CD4-positive, alpha-beta T cell (primary cell): Measurements from ENCODE around the gene HSFX1. TPM values are rescaled to one million over a fixed set of nuclear protein-coding genes. Genes with fewer than 3 reads are reported as not detected.

Experiments used
- ATAC-seq: fragments of 200-7000 bp; cut with Tn5 transposase; one replicate; pipeline ENCODE4 v1.10.0; 2022; ENCODE audit warnings: mild to moderate bottlenecking; ENCODE audit not compliant: poor library complexity
- CTCF ChIA-PET: fragments of 350-600 bp; sonication (Branson Sonifier 250); formaldehyde crosslinking; loops from one replicate; lab custom pipeline; 2021; ENCODE audit warnings: antibody characterized with exemption, inconsistent platforms; lab: Charles Lee
- POLR2A ChIA-PET: fragments of 350-600 bp; sonication (Branson Sonifier 250); formaldehyde crosslinking; loops from one replicate; lab custom pipeline; 2021; ENCODE audit warnings: antibody characterized with exemption, inconsistent platforms; lab: Charles Lee
- DNase-seq, 14 experiments: peaks; one replicate each; pipeline ENCODE4 v3.0.0-alpha.2; 2013 to 2020; ENCODE audit warnings: mixed read lengths in 2 of 14
- H3K27ac ChIP-seq, 2 donors: one replicate each; pipeline versions ENCODE4 v1.5.1 to v1.7.0; 2013; ENCODE audit warnings: low read length in 2 of 2, low read depth in 1 of 2, mild to moderate bottlenecking in 1 of 2
- H3K27me3 ChIP-seq, 2 experiments: 1 replicate in 1 of 2; 2 replicates in 1 of 2; pipeline versions ENCODE4 v1.6.1 to v1.7.0; 2013; ENCODE audit warnings: low read length in 2 of 2, control low read depth in 1 of 2, mild to moderate bottlenecking in 1 of 2, moderate library complexity in 1 of 2; ENCODE audit not compliant: insufficient read depth in 2 of 2, control insufficient read depth in 1 of 2
- H3K36me3 ChIP-seq: one replicate; pipeline ENCODE4 v1.6.1; 2013; ENCODE audit warnings: low read length, control low read depth; ENCODE audit not compliant: insufficient read depth
- H3K4me1 ChIP-seq: one replicate; pipeline ENCODE4 v1.6.1; 2013; ENCODE audit warnings: low read length, control low read depth; ENCODE audit not compliant: insufficient read depth
- H3K4me3 ChIP-seq: one replicate; pipeline ENCODE4 v1.5.1; 2013; ENCODE audit warnings: mild to moderate bottlenecking, low read length, moderate library complexity
- H3K9me3 ChIP-seq, 2 experiments: 1 replicate in 1 of 2; 2 replicates in 1 of 2; pipeline versions ENCODE4 v1.6.1 to v1.7.0; 2013; ENCODE audit warnings: low read length in 2 of 2, mild to moderate bottlenecking in 2 of 2, control low read depth in 1 of 2, moderate library complexity in 1 of 2; ENCODE audit not compliant: control insufficient read depth in 1 of 2, insufficient read depth in 1 of 2
- H3K27ac Mint-ChIP-seq: one replicate; pipeline ENCODE4 v1.8.0; 2020; ENCODE audit warnings: mixed read lengths
- H3K27me3 Mint-ChIP-seq: one replicate; pipeline ENCODE4 v1.8.0; 2021; ENCODE audit warnings: mixed read lengths
- H3K36me3 Mint-ChIP-seq: one replicate; pipeline ENCODE4 v1.8.0; 2021; ENCODE audit warnings: low read depth, mixed read lengths
- H3K4me1 Mint-ChIP-seq: one replicate; pipeline ENCODE4 v1.8.0; 2021; ENCODE audit warnings: low read depth, mixed read lengths
- H3K4me3 Mint-ChIP-seq: one replicate; pipeline ENCODE4 v1.8.0; 2020; ENCODE audit warnings: mild to moderate bottlenecking, mixed read lengths
- H3K9me3 Mint-ChIP-seq: one replicate; pipeline ENCODE4 v1.8.0; 2020; ENCODE audit warnings: mixed read lengths
- intact Hi-C, 2 experiments: fragments of 100-400 bp; cut with DNase I in 1 of 2; cut with micrococcal nuclease in 1 of 2; formaldehyde crosslinking; loops; one replicate each; pipeline versions ENCODE4 v1.15.1 to v1.9.0; 2023 to 2025; cut with DNase I, micrococcal nuclease
- total RNA-seq, 174 experiments: library from RNA in 2 of 174; stranded (reverse) in 2 of 174; gene quantifications; one replicate each; pipeline ENCODE4 v1.2.3 and lab custom pipeline; 2021 to 2026
- TF ChIP-seq, protein P1 (sequence below): fragments of 200-600 bp; IDR thresholded peaks from one replicate; pipeline ENCODE4 v1.8.0; 2022; ENCODE audit warnings: antibody characterized with exemption, mild to moderate bottlenecking

HSFX1 gene
- total RNA-seq, 2 experiments from 2014 or later: 0.30 TPM; not detected in 1

DNA sequence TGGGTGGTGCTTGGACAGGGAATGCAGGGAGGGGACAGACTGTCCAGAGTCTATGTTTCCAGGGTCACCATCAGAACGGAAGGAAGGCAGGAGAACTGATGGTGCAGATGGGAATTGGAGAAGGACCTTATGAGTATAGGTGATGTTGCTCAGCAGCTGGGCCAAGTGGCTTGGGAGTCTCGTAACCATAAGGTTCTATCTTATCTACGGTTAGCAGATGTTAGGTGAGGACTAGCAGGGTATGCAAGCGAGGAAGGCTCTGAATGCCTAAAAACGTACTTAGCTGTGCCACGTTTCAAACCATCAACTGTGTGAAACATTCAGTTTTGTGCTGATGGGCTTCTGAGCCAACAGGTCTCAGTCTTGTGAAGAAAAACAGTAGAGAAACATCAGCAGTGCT lies 30.2 kb downstream of the HSFX1 start:
- ATAC-seq (no peak), DNase-seq (no peak)
- Histone ChIP-seq H3K36me3 (no peaks in the 10 kb centered on the region), H3K27me3 (no peaks in the 10 kb centered on the region), H3K4me1 (peaks cover 1% of the 10 kb centered on the region), H3K4me3 (no peak overlapping the region), H3K27ac (no peak overlapping the region), H3K9me3 (no peaks in the 10 kb centered on the region)
- Mint-ChIP-seq H3K36me3 (no peaks in the 10 kb centered on the region), H3K4me3 (no peak overlapping the region), H3K4me1 (peaks cover 12% of the 10 kb centered on the region), H3K27ac (no peak overlapping the region), H3K9me3 (no peaks in the 10 kb centered on the region), H3K27me3 (no peaks in the 10 kb centered on the region)
- TF ChIP-seq, protein P1, sequence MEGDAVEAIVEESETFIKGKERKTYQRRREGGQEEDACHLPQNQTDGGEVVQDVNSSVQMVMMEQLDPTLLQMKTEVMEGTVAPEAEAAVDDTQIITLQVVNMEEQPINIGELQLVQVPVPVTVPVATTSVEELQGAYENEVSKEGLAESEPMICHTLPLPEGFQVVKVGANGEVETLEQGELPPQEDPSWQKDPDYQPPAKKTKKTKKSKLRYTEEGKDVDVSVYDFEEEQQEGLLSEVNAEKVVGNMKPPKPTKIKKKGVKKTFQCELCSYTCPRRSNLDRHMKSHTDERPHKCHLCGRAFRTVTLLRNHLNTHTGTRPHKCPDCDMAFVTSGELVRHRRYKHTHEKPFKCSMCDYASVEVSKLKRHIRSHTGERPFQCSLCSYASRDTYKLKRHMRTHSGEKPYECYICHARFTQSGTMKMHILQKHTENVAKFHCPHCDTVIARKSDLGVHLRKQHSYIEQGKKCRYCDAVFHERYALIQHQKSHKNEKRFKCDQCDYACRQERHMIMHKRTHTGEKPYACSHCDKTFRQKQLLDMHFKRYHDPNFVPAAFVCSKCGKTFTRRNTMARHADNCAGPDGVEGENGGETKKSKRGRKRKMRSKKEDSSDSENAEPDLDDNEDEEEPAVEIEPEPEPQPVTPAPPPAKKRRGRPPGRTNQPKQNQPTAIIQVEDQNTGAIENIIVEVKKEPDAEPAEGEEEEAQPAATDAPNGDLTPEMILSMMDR: no peak
- CTCF ChIA-PET: no interaction called here
- intact Hi-C loops: no loop called here
- POLR2A ChIA-PET: no interaction called here

DNA sequence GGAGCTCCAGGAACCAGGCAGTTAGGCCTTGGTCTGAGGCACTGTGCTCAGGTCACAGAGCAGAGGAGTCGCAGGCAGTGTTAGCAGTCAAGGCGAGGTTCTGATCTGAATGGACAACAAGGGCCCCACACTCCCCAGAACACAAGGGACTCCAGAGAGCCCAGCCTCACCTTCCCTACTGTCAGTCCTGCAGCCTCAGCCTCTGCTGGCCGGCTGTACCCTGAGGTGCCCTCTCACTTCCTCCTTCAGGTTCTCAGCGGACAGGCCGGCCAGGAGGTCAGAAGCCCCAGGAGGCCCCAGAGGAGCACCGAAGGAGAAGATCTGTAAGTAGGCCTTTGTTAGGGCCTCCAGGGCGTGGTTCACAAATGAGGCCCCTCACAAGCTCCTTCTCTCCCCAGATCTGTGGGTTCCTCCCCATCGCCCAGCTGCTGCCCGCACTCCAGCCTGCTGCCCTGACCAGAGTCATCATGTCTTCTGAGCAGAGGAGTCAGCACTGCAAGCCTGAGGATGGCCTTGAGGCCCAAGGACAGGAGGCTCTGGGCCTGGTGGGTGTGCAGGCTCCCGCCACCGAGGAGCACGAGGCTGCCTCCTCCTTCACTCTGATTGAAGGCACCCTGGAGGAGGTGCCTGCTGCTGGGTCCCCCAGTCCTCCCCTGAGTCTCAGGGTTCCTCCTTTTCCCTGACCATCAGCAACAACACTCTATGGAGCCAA lies 34.0 kb downstream of the HSFX1 start:
- ChIA-PET POLR2A (no interaction called here), CTCF (no interaction called here)

DNA sequence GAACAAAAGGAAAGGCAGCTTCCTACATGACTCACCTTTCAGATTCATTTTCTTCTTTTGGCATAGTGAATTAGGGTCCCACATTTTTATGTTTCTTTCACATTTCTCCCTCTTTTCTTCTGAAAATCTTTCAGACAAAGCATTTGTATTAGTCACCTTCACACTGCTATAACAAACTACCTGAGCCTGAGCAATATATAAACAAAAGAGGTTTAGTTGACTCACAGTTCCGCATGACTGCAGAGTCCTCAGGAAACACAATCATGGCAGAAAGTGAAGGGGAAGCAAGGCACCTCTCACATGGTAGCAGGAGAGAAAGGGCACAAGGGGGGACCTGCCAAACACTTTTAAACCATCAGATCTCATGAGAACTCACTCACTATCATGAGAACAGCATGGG lies 44.8 kb downstream of the HSFX1 start:
- H3K4me3 Mint-ChIP-seq: no peak overlapping the region
- ChIA-PET CTCF (no interaction called here), POLR2A (no interaction called here)
- H3K27me3 Mint-ChIP-seq: peaks cover 3% of the 10 kb centered on the region
- no peaks in the 10 kb centered on the region for H3K36me3 Mint-ChIP-seq
- no peak overlapping the region for H3K27ac Mint-ChIP-seq
- TF ChIP-seq, protein P1: no peak
- H3K27me3 ChIP-seq: no peaks in the 10 kb centered on the region
- H3K27ac ChIP-seq: no peak overlapping the region
- ATAC-seq: no peak
- DNase-seq: no peak
- H3K9me3 ChIP-seq: no peaks in the 10 kb centered on the region
- H3K4me3 ChIP-seq: no peak overlapping the region
- H3K36me3 ChIP-seq: no peaks in the 10 kb centered on the region
- no peaks in the 10 kb centered on the region for H3K9me3 Mint-ChIP-seq
- intact Hi-C loops: no loop called here
- no peaks in the 10 kb centered on the region for H3K4me1 Mint-ChIP-seq
- H3K4me1 ChIP-seq: no peaks in the 10 kb centered on the region

More for the DNA sequence above, 34.0 kb downstream of the HSFX1 start:
- DNase-seq: no peak
- no peaks in the 10 kb centered on the region for H3K9me3 ChIP-seq
- no peak overlapping the region for H3K4me3 ChIP-seq
- Mint-ChIP-seq H3K4me3 (no peak overlapping the region), H3K9me3 (no peaks in the 10 kb centered on the region), H3K27me3 (no peaks in the 10 kb centered on the region), H3K27ac (no peak overlapping the region), H3K36me3 (no peaks in the 10 kb centered on the region), H3K4me1 (no peaks in the 10 kb centered on the region)
- H3K27me3 ChIP-seq: no peaks in the 10 kb centered on the region
- intact Hi-C loops: no loop called here
- H3K4me1 ChIP-seq: no peaks in the 10 kb centered on the region
- TF ChIP-seq, protein P1: no peak
- H3K27ac ChIP-seq: no peak overlapping the region
- ATAC-seq: no peak
- no peaks in the 10 kb centered on the region for H3K36me3 ChIP-seq
